Hepatocyte (in vitro differentiated cells): ENCODE data around the gene GRM4. TPM values are rescaled to one million over a fixed set of nuclear protein-coding genes. Genes with fewer than 3 reads are reported as not detected.

Experiments used
- DNase-seq: peaks from one replicate; pipeline ENCODE4 v3.0.0-alpha.2; 2016; ENCODE audit warnings: low spot score
- H2AFZ ChIP-seq: fragments of 200-600 bp; sonication (generic); 2 replicates; pipeline ENCODE4 v1.6.0; 2016; ENCODE audit warnings: antibody characterized with exemption, mild to moderate bottlenecking
- H3K27ac ChIP-seq: fragments of 200-600 bp; sonication (generic); 2 replicates; pipeline ENCODE4 v1.5.1; 2016; ENCODE audit warnings: mild to moderate bottlenecking
- H3K27me3 ChIP-seq: fragments of 200-600 bp; sonication (generic); 2 replicates; pipeline ENCODE4 v1.6.1; 2016
- H3K36me3 ChIP-seq: fragments of 200-600 bp; sonication (generic); replicated peaks from 2 replicates; pipeline ENCODE4 v1.5.1; 2016; ENCODE audit warnings: low read depth; ENCODE audit not compliant: insufficient read depth
- H3K4me1 ChIP-seq: fragments of 200-600 bp; sonication (generic); 2 replicates; pipeline ENCODE4 v1.5.1; 2016; ENCODE audit warnings: mild to moderate bottlenecking, moderate library complexity; ENCODE audit not compliant: insufficient read depth
- H3K4me2 ChIP-seq: fragments of 200-600 bp; sonication (generic); 2 replicates; pipeline ENCODE4 v1.6.0; 2016
- H3K4me3 ChIP-seq: fragments of 200-600 bp; sonication (generic); 2 replicates; pipeline ENCODE4 v1.5.1; 2016; ENCODE audit warnings: mild to moderate bottlenecking
- H3K79me2 ChIP-seq: fragments of 200-600 bp; sonication (generic); 2 replicates; pipeline ENCODE4 v1.6.0; 2017; ENCODE audit warnings: mild to moderate bottlenecking
- H3K9me2 ChIP-seq: fragments of 200-600 bp; sonication (generic); replicated peaks from 2 replicates; pipeline ENCODE4 v1.6.0; 2017; ENCODE audit warnings: mild to moderate bottlenecking; ENCODE audit not compliant: insufficient read depth
- H3K9me3 ChIP-seq: fragments of 200-600 bp; sonication (generic); 2 replicates; pipeline ENCODE4 v1.5.1; 2016; ENCODE audit warnings: low read depth, mild to moderate bottlenecking
- H4K20me1 ChIP-seq: fragments of 200-600 bp; sonication (generic); 2 replicates; pipeline ENCODE4 v1.6.0; 2016; ENCODE audit warnings: mild to moderate bottlenecking; ENCODE audit not compliant: insufficient read depth, poor library complexity, severe bottlenecking
- CTCF ChIP-seq: fragments of 200-600 bp; sonication (generic); IDR thresholded peaks from 2 replicates; pipeline ENCODE4 v1.5.1; 2016; ENCODE audit warnings: antibody characterized with exemption, mild to moderate bottlenecking; ENCODE audit not compliant: poor library complexity
- EZH2 ChIP-seq: fragments of 200-600 bp; sonication (generic); IDR thresholded peaks from 2 replicates; pipeline ENCODE4 v1.6.1; 2016; ENCODE audit warnings: antibody characterized with exemption, mild to moderate bottlenecking, borderline replicate concordance
- EZH2phosphoT487 ChIP-seq: fragments of 200-600 bp; sonication (generic); IDR thresholded peaks from one replicate; pipeline ENCODE4 v1.6.1; 2018; ENCODE audit warnings: antibody characterized with exemption, mild to moderate bottlenecking, low read depth, moderate library complexity; ENCODE audit not compliant: unreplicated experiment, severe bottlenecking
- WGBS: methylation state at CpG from one replicate; pipeline ENCODE4 v1.1.6; 2016; ENCODE audit warnings: low lambda C conversion rate; ENCODE audit errors: missing lambda C conversion rate; 5-methylcytosine and 5-hydroxymethylcytosine counted together
- polyA plus RNA-seq: library from polyadenylated mRNA; unstranded; fragments of >200 nt; fragmentation: Nextera tagmentation; extraction: Ambion mirVana; gene quantifications from 2 replicates; pipeline ENCODE4 v1.2.1, GENCODE V29; 2016
- total RNA-seq: library from RNA; depleted of rRNA; stranded (reverse); fragments of >200 nt; gene quantifications from 2 replicates; pipeline ENCODE4 v1.2.3, GENCODE V29; 2014

Gene GRM4
- total and polyA plus RNA-seq, 2 experiments from 2014 or later, result 0.03 TPM; not detected in 1

GRCh38 chr6:34071136-34071883 lies 74.6 kb downstream of the GRM4 start:
- Histone ChIP-seq H3K27ac (no peak overlapping the region), H3K36me3 (no peaks in the 10 kb centered on the region), H3K4me3 (no peak overlapping the region), H3K9me3 (no peaks in the 10 kb centered on the region), H3K27me3 (peaks cover 11% of the 10 kb centered on the region), H3K9me2 (no peaks in the 10 kb centered on the region), H3K79me2 (no peaks in the 10 kb centered on the region), H3K4me1 (no peaks in the 10 kb centered on the region), H2AFZ (no peak overlapping the region), H4K20me1 (no peaks in the 10 kb centered on the region), H3K4me2 (no peak overlapping the region)
- DNase-seq, result no peak
- TF ChIP-seq CTCF (no peak), EZH2 (no peak), EZH2phosphoT487 (no peak)
- 97% methylated on average over 3 of the region's 3 CpGs for WGBS

GRCh38 chr6:34070315-34071135 lies 75.4 kb downstream of the GRM4 start:
- no peaks in the 10 kb centered on the region for H3K4me1 ChIP-seq
- DNase-seq, result no peak
- H3K4me3 ChIP-seq, result no peak overlapping the region
- no peaks in the 10 kb centered on the region for H3K36me3 ChIP-seq
- no peak for TF ChIP-seq EZH2
- TF ChIP-seq EZH2phosphoT487, result no peak
- no peak for TF ChIP-seq CTCF
- WGBS, result 86% methylated on average over 13 of the region's 15 CpGs
- H3K9me3 ChIP-seq, result no peaks in the 10 kb centered on the region
- H4K20me1 ChIP-seq, result no peaks in the 10 kb centered on the region
- no peaks in the 10 kb centered on the region for H3K79me2 ChIP-seq
- no peak overlapping the region for H2AFZ ChIP-seq
- no peak overlapping the region for H3K4me2 ChIP-seq
- no peaks in the 10 kb centered on the region for H3K9me2 ChIP-seq
- H3K27ac ChIP-seq, result no peak overlapping the region
- peaks cover 11% of the 10 kb centered on the region for H3K27me3 ChIP-seq

- Histone ChIP-seq H4K20me1 (no peaks in the 10 kb centered on the region), H3K79me2 (no peaks in the 10 kb centered on the region), H3K4me1 (no peaks in the 10 kb centered on the region), H3K4me2 (no peak overlapping the region), H2AFZ (no peak overlapping the region), H3K27me3 (peaks cover 11% of the 10 kb centered on the region), H3K36me3 (no peaks in the 10 kb centered on the region), H3K9me3 (no peaks in the 10 kb centered on the region), H3K27ac (no peak overlapping the region), H3K9me2 (no peaks in the 10 kb centered on the region), H3K4me3 (no peak overlapping the region)
- no peak for DNase-seq
- 61% methylated on average over 8 of the region's 8 CpGs for WGBS
- TF ChIP-seq EZH2, result no peak
- no peak for TF ChIP-seq CTCF
- no peak for TF ChIP-seq EZH2phosphoT487
Measured at GRCh38 chr6:34068462-34069044, 77.3 kb downstream of the GRM4 start.
